Spleen (tissue), 7 donors: ENCODE measurements around the gene APOLD1.

Experiments
- CTCF ChIP-seq, 11 experiments: fragments of 200-600 bp in 7 of 11; fragments of 450-650 bp in 4 of 11; sonication (generic) in 4 of 11; IDR thresholded peaks in 8 of 11; conservative IDR thresholded peaks in 3 of 11; 1 replicate in 7 of 11; 2 replicates in 4 of 11; pipeline versions ENCODE4 v1.4.0 to v1.8.0; 2016 to 2021; ENCODE audit warnings: antibody characterized with exemption in 11 of 11, inconsistent platforms in 4 of 11, mild to moderate bottlenecking in 1 of 11
- POLR2A ChIP-seq, 3 donors: fragments of 450-650 bp; IDR thresholded peaks; one replicate each; pipeline ENCODE4 v1.5.1; 2017; ENCODE audit warnings: antibody characterized with exemption in 3 of 3, mild to moderate bottlenecking in 1 of 3
- POLR2AphosphoS5 ChIP-seq, 3 donors: sonication (generic); formaldehyde crosslinking; IDR thresholded peaks; one replicate each; pipeline ENCODE4 v1.5.1; 2017; ENCODE audit warnings: antibody characterized with exemption in 3 of 3
- donor health status: DM: no; HTN: no; CAD: no; lungs with moderate emphysema.
- donor health status: DM: no; HTN: no; CAD: no.
- donor health status: DM: no; HTN: no; CAD: no.

DNA sequence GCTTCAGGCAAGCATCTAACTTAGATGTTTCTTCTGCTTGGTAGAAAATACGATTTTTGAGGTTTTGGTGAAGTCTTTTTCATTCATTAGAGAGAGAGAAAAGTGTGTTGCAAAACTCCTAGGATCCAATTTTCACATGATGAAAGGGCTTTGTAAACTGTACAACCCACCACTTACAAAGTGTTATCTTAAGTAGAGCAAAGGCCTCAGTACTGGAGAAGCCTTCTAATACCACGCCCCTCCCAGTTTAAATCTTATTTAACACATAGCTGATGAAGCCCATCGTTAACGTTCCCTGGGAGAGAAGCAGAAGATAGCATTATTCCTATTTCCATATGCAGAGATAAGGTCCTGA is 869 bp downstream of the APOLD1 start:
- TF ChIP-seq CTCF (IDR thresholded peaks at IDR 0.05 in 8 of 11, conservative IDR thresholded peaks at IDR 0.05 in 3 of 11) (no peak), POLR2A (IDR thresholded peaks at IDR 0.05) (no peak), POLR2AphosphoS5 (IDR thresholded peaks at IDR 0.05) (no peak)
